IPS-20b (cell line): Measurements from ENCODE around the gene IL1RAP.

Experiments used
- H3K27ac ChIP-seq: one replicate; pipeline ENCODE4 v1.5.1; 2013; ENCODE audit warnings: low read length
- H3K27me3 ChIP-seq: 2 replicates; pipeline ENCODE4 v1.6.1; 2013; ENCODE audit warnings: mild to moderate bottlenecking, low read length, inconsistent platforms; ENCODE audit not compliant: insufficient read depth
- H3K36me3 ChIP-seq: 2 replicates; pipeline ENCODE4 v1.6.1; 2013; ENCODE audit warnings: low read depth, mild to moderate bottlenecking, inconsistent platforms, low read length, moderate library complexity; ENCODE audit not compliant: insufficient read depth
- H3K4me1 ChIP-seq: 2 replicates; pipeline ENCODE4 v1.6.1; 2013; ENCODE audit warnings: mild to moderate bottlenecking, control low read depth, inconsistent platforms, low read length, moderate library complexity; ENCODE audit not compliant: insufficient read depth
- H3K4me3 ChIP-seq: 2 replicates; pipeline ENCODE4 v1.5.1; 2013; ENCODE audit warnings: mild to moderate bottlenecking, low read length, inconsistent platforms
- H3K9ac ChIP-seq: 2 replicates; pipeline ENCODE4 v1.6.1; 2013; ENCODE audit warnings: low read depth, mild to moderate bottlenecking, inconsistent platforms, low read length, moderate library complexity
- H3K9me3 ChIP-seq: 2 replicates; pipeline ENCODE4 v1.6.1; 2013; ENCODE audit warnings: mild to moderate bottlenecking, low read depth, low read length, inconsistent platforms; ENCODE audit not compliant: insufficient read depth

IL1RAP gene

GRCh38 chr3:190585805-190586630 is 72.1 kb downstream of the IL1RAP start:
- H3K36me3 ChIP-seq = no peaks in the 10 kb centered on the region
- no peaks in the 10 kb centered on the region for H3K27me3 ChIP-seq
- peaks cover 11% of the 10 kb centered on the region for H3K4me1 ChIP-seq
- no peak overlapping the region for H3K9ac ChIP-seq
- no peak overlapping the region for H3K4me3 ChIP-seq
- H3K9me3 ChIP-seq = no peaks in the 10 kb centered on the region
- no peak overlapping the region for H3K27ac ChIP-seq

DNA sequence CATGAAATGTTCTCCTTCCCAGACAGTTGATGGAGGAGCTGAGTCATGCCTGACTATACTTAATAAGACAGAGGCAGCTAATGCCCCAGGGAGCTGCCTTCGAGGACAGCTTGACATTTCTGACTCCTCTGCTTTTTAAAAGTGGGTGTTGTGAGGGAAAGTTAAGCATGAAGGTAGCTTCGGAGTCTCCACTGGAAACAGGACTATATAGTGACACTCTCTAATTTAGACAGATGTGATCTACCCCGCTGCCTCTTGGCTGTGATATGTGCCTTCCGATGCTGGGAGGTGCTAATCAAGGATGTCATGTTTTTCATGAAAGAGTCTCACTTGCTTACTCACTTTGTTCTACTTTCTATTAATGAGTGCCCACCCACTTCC is 72.7 kb downstream of the IL1RAP start:
- no peak overlapping the region for H3K27ac ChIP-seq
- H3K4me1 ChIP-seq = peaks cover 11% of the 10 kb centered on the region
- H3K27me3 ChIP-seq = no peaks in the 10 kb centered on the region
- no peak overlapping the region for H3K9ac ChIP-seq
- no peaks in the 10 kb centered on the region for H3K36me3 ChIP-seq
- no peaks in the 10 kb centered on the region for H3K9me3 ChIP-seq
- H3K4me3 ChIP-seq = no peak overlapping the region

DNA sequence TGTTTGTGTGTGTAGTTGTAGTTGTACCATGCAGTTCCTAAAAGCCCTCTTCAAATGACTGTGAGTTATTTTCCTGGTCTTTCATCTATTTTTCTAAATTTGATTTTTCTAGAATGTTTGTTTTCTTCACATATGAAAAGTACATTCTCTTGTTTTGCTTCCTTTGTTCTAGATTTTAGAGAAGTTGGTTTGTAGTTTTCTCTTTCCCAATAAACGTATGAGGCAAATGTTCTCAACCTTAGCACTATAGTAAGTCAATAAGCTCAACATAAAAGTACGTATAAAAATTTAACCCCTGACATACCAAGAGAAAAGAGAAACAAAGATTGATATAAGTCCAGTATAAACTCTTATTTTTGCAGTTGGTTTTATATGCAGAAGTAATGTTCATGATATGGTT is 74.7 kb downstream of the IL1RAP start:
- Histone ChIP-seq H3K27me3 (no peaks in the 10 kb centered on the region), H3K9me3 (no peaks in the 10 kb centered on the region), H3K36me3 (no peaks in the 10 kb centered on the region), H3K4me1 (peaks cover 11% of the 10 kb centered on the region), H3K27ac (no peak overlapping the region), H3K4me3 (no peak overlapping the region), H3K9ac (no peak overlapping the region)

DNA sequence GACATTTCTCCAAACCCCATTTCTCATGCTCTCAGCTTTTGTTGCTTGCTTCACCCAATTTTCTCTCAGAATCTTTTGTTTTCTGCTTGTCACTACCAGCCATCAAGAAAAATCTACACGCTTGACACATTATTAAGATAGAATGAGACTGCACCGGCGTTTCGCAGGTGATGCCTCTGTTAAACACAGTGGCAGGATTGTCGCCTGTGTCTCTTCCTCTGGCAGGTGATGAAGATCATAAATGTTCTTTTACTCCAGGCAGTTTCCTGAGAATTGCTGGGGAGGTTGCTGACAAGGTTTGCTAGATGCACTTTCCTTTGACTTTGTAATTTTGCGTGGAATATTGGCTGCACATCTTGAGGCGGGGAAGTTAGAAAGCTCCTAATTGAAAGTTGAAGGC is 75.4 kb downstream of the IL1RAP start:
- H3K27ac ChIP-seq = no peak overlapping the region
- H3K4me3 ChIP-seq = no peak overlapping the region
- no peaks in the 10 kb centered on the region for H3K27me3 ChIP-seq

DNA sequence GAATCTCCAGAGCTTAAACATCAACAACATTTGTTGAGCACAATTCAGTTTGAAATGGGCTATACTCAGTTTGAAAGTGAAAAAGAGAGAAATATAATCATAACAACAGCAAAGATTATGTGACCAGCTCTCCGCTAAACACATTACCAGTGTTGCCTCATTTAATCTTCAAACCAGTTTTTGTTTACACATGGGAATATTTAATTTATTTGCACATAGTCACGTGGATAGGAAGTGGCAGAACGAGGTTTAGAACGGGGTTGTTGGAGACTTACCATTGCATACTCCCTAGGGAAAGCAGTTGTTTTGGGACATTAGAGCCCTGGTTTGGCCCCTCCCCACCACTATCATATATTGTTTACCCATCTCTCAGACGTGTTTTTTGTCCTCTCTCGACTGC is 77.2 kb downstream of the IL1RAP start:
- Histone ChIP-seq H3K27ac (no peak overlapping the region), H3K27me3 (no peaks in the 10 kb centered on the region), H3K9ac (no peak overlapping the region), H3K36me3 (no peaks in the 10 kb centered on the region), H3K4me1 (peaks cover 7% of the 10 kb centered on the region), H3K9me3 (no peaks in the 10 kb centered on the region), H3K4me3 (no peak overlapping the region)

More for the DNA sequence above, 75.4 kb downstream of the IL1RAP start:
- no peak overlapping the region for H3K9ac ChIP-seq
- H3K4me1 ChIP-seq = peaks cover 11% of the 10 kb centered on the region
- H3K9me3 ChIP-seq = no peaks in the 10 kb centered on the region
- H3K36me3 ChIP-seq = no peaks in the 10 kb centered on the region

GRCh38 chr3:190593075-190593474 is 79.2 kb downstream of the IL1RAP start:
- no peaks in the 10 kb centered on the region for H3K27me3 ChIP-seq
- no peak overlapping the region for H3K9ac ChIP-seq
- H3K9me3 ChIP-seq = no peaks in the 10 kb centered on the region
- no peak overlapping the region for H3K27ac ChIP-seq
- peaks cover 5% of the 10 kb centered on the region for H3K4me1 ChIP-seq
- no peaks in the 10 kb centered on the region for H3K36me3 ChIP-seq
- no peak overlapping the region for H3K4me3 ChIP-seq

DNA sequence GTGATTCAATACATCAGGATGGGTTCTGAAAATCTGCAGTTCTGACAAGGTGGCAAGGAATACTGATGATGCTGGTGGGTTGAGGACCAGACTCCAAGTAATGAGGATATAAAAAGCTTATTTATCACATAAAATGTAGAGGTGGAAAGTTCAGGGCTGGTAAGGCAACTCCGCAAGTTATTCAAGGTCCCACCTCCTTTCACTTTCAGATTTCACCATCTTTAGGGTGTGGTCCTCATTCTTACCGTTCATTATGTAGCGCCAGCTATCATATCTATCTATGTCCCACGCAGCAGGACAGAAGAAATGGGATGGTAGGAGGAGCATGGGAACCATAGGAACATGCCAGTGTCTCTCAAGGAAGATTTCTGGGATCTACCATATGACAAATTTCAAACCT is 80.3 kb downstream of the IL1RAP start:
- H3K4me3 ChIP-seq = no peak overlapping the region
- no peaks in the 10 kb centered on the region for H3K9me3 ChIP-seq
- no peaks in the 10 kb centered on the region for H3K36me3 ChIP-seq
- H3K27ac ChIP-seq = no peak overlapping the region
- H3K4me1 ChIP-seq = peaks cover 5% of the 10 kb centered on the region
- H3K9ac ChIP-seq = no peak overlapping the region
- no peaks in the 10 kb centered on the region for H3K27me3 ChIP-seq

DNA sequence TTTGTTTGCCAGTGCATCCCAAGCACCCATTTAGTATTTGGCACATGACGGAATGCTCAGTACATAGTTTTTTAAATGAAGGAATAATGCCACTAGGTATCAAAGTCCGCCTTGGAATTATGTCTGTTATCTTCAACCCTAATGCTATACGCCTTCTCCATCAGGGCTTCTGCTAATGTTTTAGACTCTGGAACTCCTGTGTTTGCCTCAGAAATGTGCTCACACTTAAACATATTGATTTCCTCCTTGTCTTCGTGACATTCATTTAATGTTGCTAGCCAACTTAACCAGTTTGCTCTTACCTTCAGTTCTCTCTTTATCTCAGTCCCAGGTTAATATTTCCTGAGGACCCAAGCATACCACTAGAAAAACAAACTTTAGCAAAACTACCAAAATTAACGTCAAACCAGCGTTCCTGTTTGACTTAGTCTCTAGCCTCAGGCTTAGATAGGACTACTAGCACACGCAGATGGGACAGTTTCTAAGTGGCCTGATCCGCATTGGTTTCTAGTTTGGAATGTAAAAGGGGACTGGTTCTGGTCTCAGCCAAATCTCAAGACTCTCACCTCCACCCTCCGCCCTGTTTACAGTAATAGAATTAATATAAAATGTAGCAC is 81.4 kb downstream of the IL1RAP start:
- no peak overlapping the region for H3K9ac ChIP-seq
- H3K27me3 ChIP-seq = no peaks in the 10 kb centered on the region
- H3K27ac ChIP-seq = no peak overlapping the region
- peaks cover 5% of the 10 kb centered on the region for H3K4me1 ChIP-seq
- no peaks in the 10 kb centered on the region for H3K36me3 ChIP-seq
- no peaks in the 10 kb centered on the region for H3K9me3 ChIP-seq
- no peak overlapping the region for H3K4me3 ChIP-seq

GRCh38 chr3:190595807-190596206 is 81.9 kb downstream of the IL1RAP start:
- H3K9me3 ChIP-seq = no peaks in the 10 kb centered on the region
- no peak overlapping the region for H3K4me3 ChIP-seq
- H3K27me3 ChIP-seq = no peaks in the 10 kb centered on the region
- peaks cover 5% of the 10 kb centered on the region for H3K4me1 ChIP-seq
- H3K9ac ChIP-seq = no peak overlapping the region
- no peak overlapping the region for H3K27ac ChIP-seq
- no peaks in the 10 kb centered on the region for H3K36me3 ChIP-seq

DNA sequence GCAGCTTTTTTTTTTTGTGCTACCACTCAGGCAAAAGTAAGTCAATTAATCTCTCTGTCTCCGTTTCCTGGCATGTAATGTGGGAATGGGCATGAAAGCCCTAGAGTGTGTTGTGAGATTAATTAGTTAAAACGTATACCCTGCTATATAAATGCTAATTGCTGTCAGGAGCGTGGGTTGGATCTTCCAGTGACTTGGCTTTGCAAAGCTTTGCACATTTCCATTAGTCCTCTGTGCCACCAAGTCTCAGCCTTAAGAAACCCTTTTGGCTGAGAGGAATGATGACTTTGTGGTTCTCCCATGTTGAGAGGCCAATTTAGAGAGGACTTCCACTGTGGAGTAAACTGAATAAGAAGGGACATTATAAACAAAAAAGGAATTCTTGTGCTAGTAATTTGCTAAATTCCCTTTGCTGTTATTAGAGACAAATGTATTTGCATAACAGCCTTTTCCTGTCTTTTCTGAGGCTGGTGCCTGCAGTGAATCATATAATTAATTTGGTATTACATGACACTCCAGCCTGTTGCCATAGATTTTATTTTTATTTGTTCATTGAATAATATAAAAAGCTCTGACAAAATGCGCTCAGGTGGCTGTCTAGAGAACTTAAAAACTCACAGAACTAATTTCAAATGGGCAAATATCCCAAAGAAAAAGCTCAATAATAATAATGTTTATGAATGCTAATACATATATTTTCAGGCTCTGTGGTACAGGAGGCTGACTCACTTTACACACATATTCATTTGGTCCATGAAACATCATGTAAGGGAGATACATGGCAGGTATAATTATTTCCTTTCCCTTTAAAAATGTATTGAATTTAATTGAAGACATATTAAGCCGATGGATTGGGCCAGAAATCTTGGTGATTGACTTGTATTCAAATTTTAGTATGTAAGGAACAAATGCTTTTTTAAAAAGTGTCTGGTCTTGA is 82.7 kb downstream of the IL1RAP start:
- H3K36me3 ChIP-seq = no peaks in the 10 kb centered on the region
- peaks cover 5% of the 10 kb centered on the region for H3K4me1 ChIP-seq
- H3K27me3 ChIP-seq = no peaks in the 10 kb centered on the region
- H3K9me3 ChIP-seq = no peaks in the 10 kb centered on the region
- H3K27ac ChIP-seq = no peak overlapping the region
- no peak overlapping the region for H3K9ac ChIP-seq
- no peak overlapping the region for H3K4me3 ChIP-seq

GRCh38 chr3:190597291-190597690 is 83.4 kb downstream of the IL1RAP start:
- Histone ChIP-seq H3K27me3 (no peaks in the 10 kb centered on the region), H3K9ac (no peak overlapping the region), H3K36me3 (no peaks in the 10 kb centered on the region), H3K4me3 (no peak overlapping the region), H3K9me3 (no peaks in the 10 kb centered on the region), H3K4me1 (peaks cover 5% of the 10 kb centered on the region), H3K27ac (no peak overlapping the region)
